H1 (cell line): ENCODE measurements around the gene CCDC9B. TPM values are rescaled to one million over a fixed set of nuclear protein-coding genes. Genes with fewer than 3 reads are reported as not detected.

Experiments
- CTCF ChIA-PET: fragments of 300-600 bp; sonication (Branson Sonifier 250); formaldehyde crosslinking; loops from one replicate; lab custom pipeline; 2021; ENCODE audit not compliant: partially characterized antibody; lab: Charles Lee
- POLR2A ChIA-PET: fragments of 300-600 bp; sonication (Branson Sonifier 250); formaldehyde crosslinking; loops from one replicate; lab custom pipeline; 2021; ENCODE audit warnings: inconsistent platforms; ENCODE audit not compliant: partially characterized antibody; lab: Charles Lee
- DNase-seq, 2 experiments: peaks; one replicate each; pipeline versions ENCODE4 v3.0.0 to v3.0.0-alpha.2; 2010 to 2022; ENCODE audit warnings: low spot score in 2 of 2, low read depth in 1 of 2, mixed read lengths in 1 of 2
- FAIRE-seq: peaks from 2 replicates; lab custom pipeline; 2011; peaks lifted over from hg19 to GRCh38; lab: Jason Lieb, UNC
- H2AFZ ChIP-seq: 2 replicates; pipeline ENCODE4 v1.8.1; 2012; ENCODE audit warnings: low read length, inconsistent platforms
- H2AK5ac ChIP-seq: 2 replicates; pipeline ENCODE4 v1.6.1; 2013; ENCODE audit warnings: low read depth, low read length
- H2BK120ac ChIP-seq: replicated peaks from 2 replicates; pipeline ENCODE3; 2013; ENCODE audit warnings: low read depth, low read length, inconsistent platforms
- H2BK12ac ChIP-seq: 2 replicates; pipeline ENCODE4 v1.6.1; 2013; ENCODE audit warnings: low read depth, low read length
- H2BK15ac ChIP-seq: 2 replicates; pipeline ENCODE4 v1.6.1; 2013; ENCODE audit warnings: low read length
- H2BK20ac ChIP-seq: 2 replicates; pipeline ENCODE4 v1.6.1; 2013; ENCODE audit warnings: low read length
- H2BK5ac ChIP-seq: 2 replicates; pipeline ENCODE4 v1.6.1; 2013; ENCODE audit warnings: low read depth, low read length
- H3K14ac ChIP-seq: 2 replicates; pipeline ENCODE4 v1.6.1; 2013; ENCODE audit warnings: inconsistent platforms; ENCODE audit not compliant: insufficient read length
- H3K18ac ChIP-seq: 2 replicates; pipeline ENCODE4 v1.6.1; 2013; ENCODE audit warnings: low read length; ENCODE audit errors: extremely low read depth
- H3K23ac ChIP-seq: 2 replicates; pipeline ENCODE4 v1.6.1; 2013; ENCODE audit warnings: inconsistent platforms; ENCODE audit not compliant: insufficient read length
- H3K23me2 ChIP-seq: 2 replicates; pipeline ENCODE4 v1.6.1; 2013; ENCODE audit warnings: low read depth, low read length
- H3K27ac ChIP-seq: 2 replicates; pipeline ENCODE4 v1.6.1; 2011; ENCODE audit warnings: low read depth, low read length, inconsistent platforms
- H3K27me3 ChIP-seq, 4 experiments: replicated peaks in 1 of 4; 1 replicate in 1 of 4; 2 replicates in 3 of 4; pipeline versions ENCODE4 v1.6.1 to v1.8.1; 2011 to 2013; ENCODE audit warnings: low read length in 3 of 4, mild to moderate bottlenecking in 3 of 4, inconsistent platforms in 2 of 4, mixed read lengths in 2 of 4, moderate library complexity in 1 of 4; ENCODE audit not compliant: control insufficient read depth in 3 of 4, insufficient read depth in 3 of 4; ENCODE audit errors: extremely low read depth in 1 of 4
- H3K36me3 ChIP-seq, 4 experiments: 2 replicates each; pipeline versions ENCODE4 v1.6.1 to v1.8.1; 2011 to 2013; ENCODE audit warnings: mild to moderate bottlenecking in 4 of 4, low read length in 3 of 4, moderate library complexity in 2 of 4, control low read depth in 1 of 4, inconsistent platforms in 1 of 4; ENCODE audit not compliant: insufficient read depth in 4 of 4, control insufficient read depth in 2 of 4
- H3K4ac ChIP-seq: replicated peaks from 2 replicates; pipeline ENCODE3; 2013; ENCODE audit warnings: low read length, low read depth, mixed read lengths, inconsistent platforms; ENCODE audit not compliant: insufficient read length
- H3K4me1 ChIP-seq, 4 experiments: replicated peaks in 1 of 4; 1 replicate in 1 of 4; 2 replicates in 3 of 4; pipeline versions ENCODE4 v1.6.1 to v1.8.1; 2011 to 2013; ENCODE audit warnings: low read length in 3 of 4, inconsistent platforms in 2 of 4, mixed read lengths in 1 of 4; ENCODE audit not compliant: insufficient read depth in 4 of 4, control insufficient read depth in 3 of 4
- H3K4me2 ChIP-seq, 2 experiments: 2 replicates each; pipeline versions ENCODE4 v1.6.1 to v1.8.1; 2011 to 2013; ENCODE audit warnings: low read depth in 2 of 2, low read length in 2 of 2, control low read depth in 1 of 2, inconsistent platforms in 1 of 2, mild to moderate bottlenecking in 1 of 2; ENCODE audit not compliant: insufficient read depth in 1 of 2
- H3K4me3 ChIP-seq, 4 experiments: fragments of 200-600, 300-600 bp in 1 of 4; sonication (generic), shearing (Covaris generic), sonication (Bioruptor Twin) in 1 of 4; 2 replicates each; pipeline versions ENCODE4 v1.5.1 to v1.8.1; 2011 to 2016; ENCODE audit warnings: low read length in 4 of 4, low read depth in 3 of 4, control low read depth in 2 of 4, inconsistent platforms in 2 of 4, mild to moderate bottlenecking in 2 of 4, mixed read lengths in 1 of 4, moderate library complexity in 1 of 4; ENCODE audit not compliant: insufficient read depth in 2 of 4; ENCODE audit errors: extremely low read depth in 1 of 4
- H3K56ac ChIP-seq: replicated peaks from 2 replicates; pipeline ENCODE3; 2013; ENCODE audit warnings: low read depth, mild to moderate bottlenecking, mixed read lengths, low read length, inconsistent platforms; ENCODE audit not compliant: insufficient read length
- H3K79me1 ChIP-seq: 2 replicates; pipeline ENCODE4 v1.6.1; 2013; ENCODE audit warnings: low read depth, low read length, control low read depth
- H3K79me2 ChIP-seq, 2 experiments: 2 replicates each; pipeline versions ENCODE4 v1.6.1 to v1.8.1; 2012 to 2013; ENCODE audit warnings: low read length in 2 of 2, mild to moderate bottlenecking in 2 of 2, inconsistent platforms in 1 of 2; ENCODE audit not compliant: insufficient read depth in 2 of 2, control insufficient read depth in 1 of 2
- H3K9ac ChIP-seq, 4 experiments: replicated peaks in 1 of 4; 1 replicate in 1 of 4; 2 replicates in 3 of 4; pipeline versions ENCODE4 v1.6.1 to v1.8.1; 2011 to 2013; ENCODE audit warnings: low read depth in 3 of 4, low read length in 3 of 4, control low read depth in 2 of 4, mild to moderate bottlenecking in 2 of 4, moderate library complexity in 2 of 4, inconsistent platforms in 1 of 4; ENCODE audit errors: extremely low read depth in 1 of 4
- H3K9me3 ChIP-seq, 2 experiments: 2 replicates each; pipeline versions ENCODE4 v1.6.1 to v1.8.1; 2012 to 2013; ENCODE audit warnings: mild to moderate bottlenecking in 2 of 2, moderate library complexity in 2 of 2, control low read depth in 1 of 2, inconsistent platforms in 1 of 2, low read depth in 1 of 2, low read length in 1 of 2, mixed read lengths in 1 of 2; ENCODE audit not compliant: insufficient read depth in 2 of 2
- H4K20me1 ChIP-seq, 2 experiments: replicated peaks in 1 of 2; 2 replicates each; pipeline versions ENCODE3 to v1.8.1; 2011 to 2013; ENCODE audit warnings: inconsistent platforms in 2 of 2, low read length in 2 of 2, mild to moderate bottlenecking in 1 of 2; ENCODE audit not compliant: insufficient read depth in 2 of 2, control insufficient read depth in 1 of 2
- H4K5ac ChIP-seq: 2 replicates; pipeline ENCODE4 v1.6.1; 2013; ENCODE audit warnings: low read length, low read depth, mixed read lengths, inconsistent platforms; ENCODE audit not compliant: insufficient read length
- H4K8ac ChIP-seq: 2 replicates; pipeline ENCODE4 v1.8.0; 2013; ENCODE audit warnings: mild to moderate bottlenecking, moderate library complexity, low read length, inconsistent platforms; ENCODE audit not compliant: insufficient read depth; ENCODE audit errors: extremely low read depth
- H4K91ac ChIP-seq: replicated peaks from 2 replicates; pipeline ENCODE3; 2013; ENCODE audit warnings: low read length, mixed read lengths, inconsistent platforms; ENCODE audit not compliant: insufficient read length
- EP300 ChIP-seq, 2 experiments: IDR thresholded peaks; 1 replicate in 1 of 2; 2 replicates in 1 of 2; pipeline ENCODE4 v1.6.1; 2011 to 2012; ENCODE audit warnings: low read depth in 2 of 2, low read length in 2 of 2, mild to moderate bottlenecking in 2 of 2, borderline replicate concordance in 1 of 2, inconsistent platforms in 1 of 2, moderate library complexity in 1 of 2
- GABPA ChIP-seq: IDR thresholded peaks from 2 replicates; pipeline ENCODE4 v1.6.1; 2011; ENCODE audit warnings: mild to moderate bottlenecking, low read length, moderate library complexity, borderline replicate concordance; ENCODE audit not compliant: insufficient read depth
- POLR2AphosphoS5 ChIP-seq: IDR thresholded peaks from 2 replicates; pipeline ENCODE4 v1.6.1; 2011; ENCODE audit warnings: low read depth, low read length
- SAP30 ChIP-seq: fragments of 300-600 bp; sonication (generic); IDR thresholded peaks from 2 replicates; pipeline ENCODE4 v1.7.1; 2012; ENCODE audit warnings: low read length, moderate library complexity, mild to moderate bottlenecking, inconsistent platforms; ENCODE audit not compliant: insufficient read depth, insufficient replicate concordance
- SP4 ChIP-seq: IDR thresholded peaks from 2 replicates; pipeline ENCODE4 v1.6.1; 2012; ENCODE audit warnings: low read length, inconsistent platforms
- WGBS, 2 experiments: shearing (Covaris generic) in 1 of 2; methylation state at CpG; one replicate each; pipeline versions ENCODE4 v1.1.6 to v1.1.7; 2013 to 2015; ENCODE audit warnings: low lambda C conversion rate in 2 of 2, mixed read lengths in 2 of 2, inconsistent platforms in 1 of 2, low coverage in 1 of 2, missing lambda C conversion rate in 1 of 2; ENCODE audit not compliant: insufficient replicate concordance in 2 of 2, insufficient coverage in 1 of 2, insufficient read length in 1 of 2; ENCODE audit errors: extremely low coverage in 1 of 2, missing lambda C conversion rate in 1 of 2; 5-methylcytosine and 5-hydroxymethylcytosine counted together
- polyA plus RNA-seq, 7 experiments: library from polyadenylated mRNA; depleted of rRNA in 3 of 7; stranded (reverse) in 5 of 7; unstranded in 2 of 7; fragments of >200 nt in 5 of 7; fragments of 200-250 nt in 2 of 7; gene quantifications; 1 replicate in 5 of 7; 2 replicates in 1 of 7; 4 replicates in 1 of 7; pipeline versions ENCODE4 v1.2.1 to v1.2.3, GENCODE V29; 2011 to 2013; ENCODE audit warnings: missing spikeins in 2 of 7, mixed read lengths in 2 of 7
- total RNA-seq: library from RNA; stranded (reverse); fragmentation: NEBNext Ultra II Directional; extraction: Animal tissue kit (Norgen Biotek cat#: 25700); gene quantifications from 2 replicates; pipeline ENCODE4 v1.2.1, GENCODE V29; 2021
- TF ChIP-seq, protein P1 (sequence below): IDR thresholded peaks from 2 replicates; pipeline ENCODE4 v1.6.1; 2011; ENCODE audit warnings: low read depth, mild to moderate bottlenecking, low read length; ENCODE audit not compliant: insufficient read depth

The CCDC9B gene
- total and polyA plus RNA-seq, 2 of the 8 experiments (the other 6 are each of a cell fraction or from before 2014, with no cell fraction given): 0.45 to 0.78 TPM

DNA sequence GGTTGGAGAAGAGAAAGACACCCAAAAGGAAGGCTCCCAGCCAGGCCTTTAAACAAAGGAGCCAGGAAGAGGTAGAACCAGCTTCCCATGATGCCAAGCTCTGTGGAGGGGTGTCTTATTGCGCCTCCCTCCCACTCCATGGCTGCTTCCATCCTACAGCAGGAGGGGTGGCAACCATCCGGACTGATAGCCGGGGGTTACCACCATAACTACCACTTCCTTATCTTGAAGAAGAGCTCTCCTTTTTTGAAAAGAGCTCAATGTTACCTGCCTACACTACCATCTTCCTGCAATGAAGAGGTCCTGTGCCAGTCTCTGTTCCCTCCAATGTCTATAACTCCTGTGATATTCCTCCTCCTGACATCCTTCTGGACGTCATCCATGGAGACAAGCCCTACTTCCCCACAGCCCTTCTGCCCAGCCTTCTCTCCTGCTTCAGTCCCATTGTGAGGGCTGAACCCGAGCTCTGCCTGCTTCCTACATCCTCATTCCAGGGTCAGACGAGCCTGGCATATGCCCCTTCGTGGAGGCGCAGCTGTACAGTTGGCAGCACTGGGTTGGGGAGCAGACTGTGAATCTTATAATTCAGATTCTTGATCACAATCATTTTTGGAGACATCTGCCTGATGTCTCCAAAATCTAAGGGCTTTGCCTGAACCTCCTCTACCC lies 8.5 kb downstream of the CCDC9B start:
- FAIRE-seq (no peak), DNase-seq (no peak)

More for the DNA sequence above, 8.5 kb downstream of the CCDC9B start:
- TF ChIP-seq EP300 (IDR thresholded peaks at IDR 0.05; ENCODE audit: borderline replicate concordance in 1 of 2, low read depth in 2 of 2, low read length in 2 of 2) (no peak), SAP30 (no peak), GABPA (no peak), SP4 (no peak), POLR2AphosphoS5 (no peak)
- TF ChIP-seq, protein P1, sequence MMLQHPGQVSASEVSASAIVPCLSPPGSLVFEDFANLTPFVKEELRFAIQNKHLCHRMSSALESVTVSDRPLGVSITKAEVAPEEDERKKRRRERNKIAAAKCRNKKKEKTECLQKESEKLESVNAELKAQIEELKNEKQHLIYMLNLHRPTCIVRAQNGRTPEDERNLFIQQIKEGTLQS: no peak
- no peaks in the 10 kb centered on the region for H3K79me1 ChIP-seq
- WGBS, 2 experiments: 76% methylated on average over 8 of the region's 8 CpGs; no CpG with 5 or more reads in 1 of the 2 experiments
- H3K18ac ChIP-seq: no peak overlapping the region
- H4K91ac ChIP-seq: no peak overlapping the region
- no peak overlapping the region for H2BK20ac ChIP-seq
- no peaks in the 10 kb centered on the region for H3K79me2 ChIP-seq
- H3K4me1 ChIP-seq: peaks cover 14 to 35% (median 27%) of the 10 kb centered on the region in 4 experiments
- ChIA-PET POLR2A (interaction anchor here (1.0 to 1.9 kb wide), 2 partner anchors 9 to 55 kb away, joined by 3 to 8 read pairs; partner anchors contain the start of gene INAFM2), CTCF (interaction anchor here (0.5 to 21.1 kb wide), 10 partner anchors 9 to 526 kb away, joined by 3 to 295 read pairs (median 3); no protein-coding TSS in a partner anchor)
- no peaks in the 10 kb centered on the region; a peak in 1 of 4 replicates for H3K9me3 ChIP-seq
- H3K4ac ChIP-seq: no peak overlapping the region
- no peak overlapping the region for H2AK5ac ChIP-seq
- no peaks in the 10 kb centered on the region for H3K27me3 ChIP-seq
- no peak overlapping the region for H3K27ac ChIP-seq
- no peak overlapping the region for H4K5ac ChIP-seq
- H2BK5ac ChIP-seq: no peak overlapping the region
- H3K4me3 ChIP-seq: no peak overlapping the region
- no peak overlapping the region for H2BK12ac ChIP-seq
- no peaks in the 10 kb centered on the region; the same call in 1 of the 2 replicates for H3K23me2 ChIP-seq
- H2BK15ac ChIP-seq: no peak overlapping the region
- H3K23ac ChIP-seq: no peak overlapping the region
- H2BK120ac ChIP-seq: no peak overlapping the region
- H3K9ac ChIP-seq: no peak overlapping the region
- H4K20me1 ChIP-seq: no peaks in the 10 kb centered on the region
- H3K14ac ChIP-seq: no peak overlapping the region
- H3K36me3 ChIP-seq: peaks cover 0 to 7% (median 0%) of the 10 kb centered on the region in 4 experiments; a peak in 3 of 8 replicates
- H3K56ac ChIP-seq: no peak overlapping the region
- H4K8ac ChIP-seq: no peak overlapping the region
- H2AFZ ChIP-seq: no peak overlapping the region
- no peak overlapping the region for H3K4me2 ChIP-seq
